Left renal pelvis (tissue), 4 donors: ENCODE measurements around the gene MFN2. TPM values are rescaled to one million over a fixed set of nuclear protein-coding genes. Genes with fewer than 3 reads are reported as not detected.
"Not testable (repeated sequence)": the region's sequence is repeated elsewhere in the genome, so short reads cannot be mapped to it uniquely, and the experiment has no call there.

Experiments used
- DNase-seq, 4 donors: peaks; one replicate each; pipeline ENCODE4 v3.0.0-alpha.2; 2013; ENCODE audit warnings: low read depth in 4 of 4, low spot score in 3 of 4
- polyA plus RNA-seq, 4 donors: library from polyadenylated mRNA; unstranded; fragments of 120-200 nt; gene quantifications; one replicate each; pipeline ENCODE4 v1.2.1, GENCODE V29; 2013; ENCODE audit not compliant: insufficient read length in 4 of 4

The MFN2 gene
- polyA plus RNA-seq, 4 donors = 59.4 to 69.5 (median 64.0) TPM

DNA sequence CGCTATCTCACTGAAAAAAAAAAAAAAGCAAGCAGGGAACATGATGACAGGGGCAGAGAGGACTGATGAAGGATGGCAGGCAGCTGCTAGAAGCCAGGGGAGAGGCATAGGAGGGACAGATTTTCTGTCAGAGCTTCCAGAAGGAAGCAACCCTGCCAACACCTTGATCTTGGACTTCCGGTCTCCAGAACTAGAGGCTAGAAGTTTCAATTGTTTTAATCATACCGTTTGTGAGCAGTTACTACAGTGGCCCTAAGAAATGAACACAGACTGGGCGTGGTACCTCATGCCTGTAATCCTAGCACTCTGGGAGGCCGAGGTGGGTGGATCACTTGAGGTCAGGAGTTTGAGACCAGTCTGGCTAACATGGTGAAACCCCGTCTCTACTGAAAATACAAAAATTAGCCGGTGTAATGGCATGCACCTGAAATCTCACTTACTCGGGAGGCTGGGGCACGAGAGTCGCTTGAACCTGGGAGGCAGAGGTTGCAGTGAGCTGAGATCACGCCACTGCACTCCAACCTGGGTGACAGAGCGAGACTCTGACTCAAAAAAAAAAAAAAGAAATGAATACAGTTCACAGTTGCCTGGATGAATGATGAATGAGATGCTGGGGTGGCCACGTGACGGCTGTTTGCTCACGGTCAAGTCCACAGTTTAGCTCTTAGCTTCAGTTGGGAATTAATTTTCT lies 64.1 kb downstream of the MFN2 start:
- DNase-seq = not testable (repeated sequence)

DNA sequence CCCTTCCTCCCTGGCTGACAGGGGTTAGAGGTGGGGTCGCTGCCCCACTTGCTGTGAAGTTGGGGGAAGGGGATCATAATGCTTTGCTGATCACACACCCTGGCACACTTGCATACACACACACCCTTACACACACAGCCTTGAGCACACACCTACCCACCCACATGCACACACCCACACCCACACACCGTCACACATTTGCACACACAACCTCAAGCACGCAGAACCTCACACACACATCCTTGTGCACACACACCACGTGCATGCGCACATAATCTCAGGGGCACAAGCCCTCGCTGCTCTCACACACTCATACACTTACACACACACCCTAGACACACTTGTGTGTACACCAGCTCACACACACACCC lies 66.5 kb downstream of the MFN2 start:
- no peak for DNase-seq

GRCh38 chr1:12047120-12047876 lies 67.1 kb downstream of the MFN2 start:
- DNase-seq = no peak

- DNase-seq = no peak
Measured at GRCh38 chr1:12048372-12048771, 68.1 kb downstream of the MFN2 start.

DNA sequence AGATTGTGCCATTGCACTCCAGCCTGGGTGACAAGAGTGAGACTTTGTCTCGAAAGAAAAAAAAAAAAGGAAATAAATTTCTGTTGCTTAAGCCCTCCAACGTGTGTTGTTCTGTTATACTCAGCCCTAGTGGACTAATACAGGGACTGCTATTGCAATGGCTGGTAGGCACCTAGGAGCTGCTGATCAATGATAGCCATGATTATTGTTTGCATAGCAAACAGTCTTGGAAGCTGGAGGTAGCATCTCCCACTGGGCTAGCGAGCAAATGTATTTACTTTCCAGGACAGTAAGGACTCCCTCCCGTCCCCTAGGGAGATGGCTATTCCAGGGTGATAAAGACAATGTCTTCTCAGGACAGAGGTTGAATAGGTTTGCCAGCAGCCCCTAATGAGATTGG lies 69.4 kb downstream of the MFN2 start:
- no peak for DNase-seq

DNA sequence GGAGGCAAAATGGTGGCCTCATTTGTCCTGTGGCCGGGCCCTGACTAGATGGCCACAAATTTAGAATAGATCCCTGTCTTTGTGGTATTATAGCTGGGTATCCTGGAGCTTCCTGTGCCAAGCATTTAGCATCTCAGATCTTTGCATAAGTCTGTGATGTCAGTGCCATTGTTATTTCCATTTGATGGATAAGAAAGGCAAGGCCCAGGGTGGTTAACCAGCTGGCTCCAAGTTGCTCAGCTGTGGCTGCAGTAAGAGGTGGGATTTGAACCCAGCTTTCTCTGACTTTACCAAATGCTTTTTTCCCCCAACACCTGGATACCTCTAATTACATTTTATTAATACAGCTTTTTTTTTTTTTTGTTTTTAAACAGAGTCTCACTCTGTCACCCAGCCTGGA lies 71.1 kb downstream of the MFN2 start:
- DNase-seq = no peak

- DNase-seq = no peak
Measured at GRCh38 chr1:12052008-12052573, 71.8 kb downstream of the MFN2 start.

GRCh38 chr1:12052997-12053686 lies 72.9 kb downstream of the MFN2 start:
- no peak for DNase-seq

- no peak for DNase-seq
Measured at GRCh38 chr1:12053752-12054548, 73.7 kb downstream of the MFN2 start.

- DNase-seq = no peak
Measured at GRCh38 chr1:12055259-12055658, 75.0 kb downstream of the MFN2 start.

DNA sequence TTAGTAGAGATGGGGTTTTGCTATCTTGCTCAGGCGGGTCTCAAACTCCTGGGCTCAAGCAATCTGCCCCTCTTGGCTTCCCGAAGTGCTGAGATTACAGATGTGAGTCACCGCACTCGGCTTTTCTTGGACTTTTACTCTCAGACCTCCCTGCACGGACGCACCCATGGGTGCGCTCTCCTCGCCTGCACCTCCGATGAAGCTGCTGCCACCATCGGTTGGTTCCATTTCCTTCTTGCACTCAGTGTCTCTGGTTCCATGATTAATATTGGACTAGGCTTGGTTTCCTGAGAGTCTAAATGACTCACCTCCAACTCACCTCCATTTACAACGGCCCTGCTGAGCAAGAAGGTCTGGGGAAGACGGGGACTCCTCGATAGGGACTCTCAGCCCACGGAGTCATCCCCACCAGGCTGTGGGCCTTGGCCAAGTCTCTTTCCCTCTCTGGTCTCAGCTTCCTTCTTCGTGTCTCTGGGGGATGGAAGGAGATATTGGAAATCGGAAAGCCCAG lies 76.1 kb downstream of the MFN2 start:
- no peak for DNase-seq

DNA sequence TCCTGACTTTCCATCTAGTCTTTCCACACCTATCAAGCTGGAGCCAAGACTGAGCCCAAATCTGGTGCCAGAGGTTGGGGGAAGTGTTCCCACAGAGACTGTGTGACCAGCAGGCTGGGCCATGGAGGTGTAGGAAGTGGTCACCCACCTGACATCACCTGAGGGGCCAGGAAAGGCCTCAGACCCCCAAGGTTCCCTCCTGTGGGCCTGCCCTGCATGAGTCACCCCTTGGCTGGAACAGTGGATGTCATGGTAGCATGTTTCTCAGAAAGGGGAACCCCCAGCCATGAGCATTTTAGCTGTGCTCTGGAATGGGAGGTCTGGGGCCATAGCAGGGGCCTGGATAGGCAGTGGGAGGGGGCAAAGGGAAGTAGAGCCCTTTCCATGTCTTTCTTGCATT lies 77.1 kb downstream of the MFN2 start:
- DNase-seq = no peak

- DNase-seq = no peak
Measured at GRCh38 chr1:12057940-12058687, 77.9 kb downstream of the MFN2 start.

- DNase-seq = no peak
Measured at GRCh38 chr1:12059226-12059625, 79.0 kb downstream of the MFN2 start.

GRCh38 chr1:12059722-12060464 lies 79.6 kb downstream of the MFN2 start:
- no peak for DNase-seq

GRCh38 chr1:12060500-12060899 lies 80.3 kb downstream of the MFN2 start:
- no peak for DNase-seq
